Pancreas (tissue), 10 donors: ENCODE results near the gene F11. TPM values are rescaled to one million over a fixed set of nuclear protein-coding genes. Genes with fewer than 3 reads are reported as not detected.

Experiments
- ATAC-seq, 4 donors: fragments of 200-7000 bp; cut with Tn5 transposase; one replicate each; pipeline versions ENCODE4 v1.8.0 to v1.9.1; 2020; ENCODE audit warnings: mild to moderate bottlenecking in 4 of 4, moderate library complexity in 4 of 4
- DNase-seq, 6 donors: peaks; one replicate each; pipeline ENCODE4 v3.0.0-alpha.2; 2020
- FAIRE-seq: peaks from 2 replicates; lab custom pipeline; 2012; peaks lifted over from hg19 to GRCh38; lab: Jason Lieb, UNC
- H3K27ac ChIP-seq, 4 donors: fragments of 200-600 bp; sonication (generic); 1 replicate in 3 of 4; 2 replicates in 1 of 4; pipeline versions ENCODE4 v1.5.0 to v1.8.0; 2020
- H3K27me3 ChIP-seq, 4 donors: fragments of 200-600 bp; one replicate each; pipeline ENCODE4 v1.8.0; 2021
- H3K36me3 ChIP-seq, 3 donors: fragments of 200-600 bp; sonication (generic) in 1 of 3; one replicate each; pipeline versions ENCODE4 v1.5.0 to v1.8.0; 2020 to 2021
- H3K4me1 ChIP-seq, 3 donors: fragments of 200-600 bp; one replicate each; pipeline ENCODE4 v1.8.0; 2021
- H3K4me3 ChIP-seq, 4 donors: fragments of 200-600 bp; sonication (generic) in 2 of 4; one replicate each; pipeline versions ENCODE4 v1.5.0 to v1.8.0; 2020 to 2021
- H3K9me3 ChIP-seq, 4 donors: fragments of 200-600 bp; one replicate each; pipeline ENCODE4 v1.8.0; 2021
- CTCF ChIP-seq, 4 donors: fragments of 200-600 bp; sonication (generic) in 3 of 4; IDR thresholded peaks; one replicate each; pipeline versions ENCODE4 v1.5.0 to v1.8.0; 2021; ENCODE audit warnings: antibody characterized with exemption in 4 of 4
- WGBS, 2 donors: extraction: QIAGEN DNeasy Blood & Tissue Kit; methylation state at CpG; one replicate each; pipeline ENCODE4 v1.1.7; 2013; 5-methylcytosine and 5-hydroxymethylcytosine counted together
- intact Hi-C, 3 donors: fragments of 100-400 bp; cut with DNase I; formaldehyde crosslinking; loops; one replicate each; pipeline versions ENCODE4 v1.11.1 to v1.14.2; 2022
- polyA plus RNA-seq, 2 donors: library from polyadenylated mRNA; stranded (reverse); fragments of 200-250 nt; gene quantifications; one replicate each; pipeline ENCODE4 v1.2.3, GENCODE V29; 2013
- total RNA-seq, 6 donors: library from RNA; stranded (reverse); fragmentation: NEBNext Ultra II Directional in 4 of 6; extraction: Animal tissue kit (Norgen Biotek cat#: 25700) in 4 of 6; gene quantifications; one replicate each; pipeline versions ENCODE4 v1.2.1 to v1.2.4, GENCODE V29; 2021 to 2023
- donor health status: healthy with polysubstance abuse.
- donor health status: DM: no; HTN: no; CAD: no; lungs with moderate emphysema.
- donor health status: DM: no; HTN: no; CAD: no.
- donor health status: control.
- donor health status: control.
- donor health status: Bipolar disorder and iron deficiency.
- donor health status: DM: yes; HTN: yes; CAD: no.
- donor health status: DM: no; HTN: no; CAD: no.
- donor health status: DM: no; HTN: no; CAD: no.
- donor health status: DM: yes; HTN: yes; CAD: no.

F11 gene
- total and polyA plus RNA-seq, 8 donors: 10.2 to 65.3 (median 31.4) TPM

- intact Hi-C loops: no loop called here
- peaks cover 4 to 11% (median 7%) of the 10 kb centered on the region in 3 donors for H3K4me1 ChIP-seq
- H3K36me3 ChIP-seq: no peaks in the 10 kb centered on the region
- H3K27ac ChIP-seq: no peak overlapping the region
- FAIRE-seq (no peak), ATAC-seq (no peak), DNase-seq (no peak)
- no peaks in the 10 kb centered on the region for H3K9me3 ChIP-seq
- H3K27me3 ChIP-seq: no peaks in the 10 kb centered on the region
- no peak for TF ChIP-seq CTCF (IDR thresholded peaks at IDR 0.05)
- no peak overlapping the region for H3K4me3 ChIP-seq
These were observed 40.1 kb upstream of the F11 start for GRCh38 chr4:186225848-186226247.

- intact Hi-C loops: no loop called here
- Histone ChIP-seq H3K4me1 (peaks cover 4 to 11% (median 7%) of the 10 kb centered on the region in 3 donors), H3K36me3 (no peaks in the 10 kb centered on the region), H3K27me3 (no peaks in the 10 kb centered on the region), H3K27ac (no peak overlapping the region), H3K4me3 (no peak overlapping the region), H3K9me3 (no peaks in the 10 kb centered on the region)
- no peak for TF ChIP-seq CTCF (IDR thresholded peaks at IDR 0.05)
- whole genome bisulfite sequencing, 2 donors: 93 to 98% methylated on average over 3 of the region's 3 CpGs
- peak in 1 of 4 donors; percentile 12 for ATAC-seq
- DNase-seq: peak in 1 of 6 donors; percentile 35
- no peak for FAIRE-seq
These were observed 39.3 kb upstream of the F11 start for GRCh38 chr4:186226521-186227189.

GRCh38 chr4:186227221-186227620 lies 38.8 kb upstream of the F11 start, which contains the start of gene KLKB1:
Gene KLKB1 (plus strand): TSS chr4:186227507. CDS start chr4:186228196, 689 bp downstream.
- peak; percentile 48 to 90 (median 70) for ATAC-seq
- peaks cover 4 to 11% (median 7%) of the 10 kb centered on the region in 3 donors for H3K4me1 ChIP-seq
- H3K36me3 ChIP-seq: no peaks in the 10 kb centered on the region
- no peak for DNase-seq
- H3K27ac ChIP-seq: peak within 1 kb of the TSS in 3 of 4 donors; percentile 13 to 46 (median 24)
- intact Hi-C loops: no loop called here
- WGBS, 2 donors: 45 to 54% methylated on average over 5 of the region's 5 CpGs
- H3K27me3 ChIP-seq: no peaks in the 10 kb centered on the region
- FAIRE-seq: no peak
- no peak for TF ChIP-seq CTCF (IDR thresholded peaks at IDR 0.05)
- no peaks in the 10 kb centered on the region for H3K9me3 ChIP-seq
- H3K4me3 ChIP-seq: peak within 1 kb of the TSS in 2 of 4 donors; percentile 6 to 28

GRCh38 chr4:186227744-186228513 lies 38.1 kb upstream of the F11 start:
- ATAC-seq (peak in 3 of 4 donors; percentile 39 to 76 (median 62)), DNase-seq (no peak), FAIRE-seq (no peak)
- H3K4me3 ChIP-seq: peak overlapping the region in 2 of 4 donors; percentile 6 to 28
- intact Hi-C loops: no loop called here
- no peaks in the 10 kb centered on the region for H3K36me3 ChIP-seq
- H3K27ac ChIP-seq: peak overlapping the region in 3 of 4 donors; percentile 13 to 46 (median 24)
- TF ChIP-seq CTCF (IDR thresholded peaks at IDR 0.05): no peak
- WGBS, 2 donors: 26% methylated on average over 2 of the region's 2 CpGs
- H3K9me3 ChIP-seq: no peaks in the 10 kb centered on the region
- H3K4me1 ChIP-seq: peaks cover 4 to 11% (median 7%) of the 10 kb centered on the region in 3 donors
- H3K27me3 ChIP-seq: no peaks in the 10 kb centered on the region
